ENCODE results near the gene IGLON5.

DNA sequence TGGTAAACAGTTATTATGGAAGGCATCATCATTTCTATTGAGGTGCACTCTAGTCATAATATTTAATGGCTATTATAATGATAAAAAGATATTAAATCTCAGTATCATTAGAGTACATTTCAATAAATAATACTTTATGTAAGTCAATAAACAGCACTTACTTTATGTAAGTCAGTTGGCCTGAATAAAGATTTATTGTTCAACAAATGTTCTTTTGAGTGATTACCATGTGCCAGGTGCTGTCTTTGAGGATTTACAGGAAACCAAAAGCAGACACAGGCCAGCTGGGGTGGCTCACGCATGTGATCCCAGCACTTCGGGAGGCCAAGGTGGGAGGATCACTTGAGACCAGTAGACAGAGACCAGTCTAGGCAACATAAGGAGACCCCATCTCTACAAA lies 66.0 kb downstream of the IGLON5 start:
- TF ChIP-seq, protein P1, sequence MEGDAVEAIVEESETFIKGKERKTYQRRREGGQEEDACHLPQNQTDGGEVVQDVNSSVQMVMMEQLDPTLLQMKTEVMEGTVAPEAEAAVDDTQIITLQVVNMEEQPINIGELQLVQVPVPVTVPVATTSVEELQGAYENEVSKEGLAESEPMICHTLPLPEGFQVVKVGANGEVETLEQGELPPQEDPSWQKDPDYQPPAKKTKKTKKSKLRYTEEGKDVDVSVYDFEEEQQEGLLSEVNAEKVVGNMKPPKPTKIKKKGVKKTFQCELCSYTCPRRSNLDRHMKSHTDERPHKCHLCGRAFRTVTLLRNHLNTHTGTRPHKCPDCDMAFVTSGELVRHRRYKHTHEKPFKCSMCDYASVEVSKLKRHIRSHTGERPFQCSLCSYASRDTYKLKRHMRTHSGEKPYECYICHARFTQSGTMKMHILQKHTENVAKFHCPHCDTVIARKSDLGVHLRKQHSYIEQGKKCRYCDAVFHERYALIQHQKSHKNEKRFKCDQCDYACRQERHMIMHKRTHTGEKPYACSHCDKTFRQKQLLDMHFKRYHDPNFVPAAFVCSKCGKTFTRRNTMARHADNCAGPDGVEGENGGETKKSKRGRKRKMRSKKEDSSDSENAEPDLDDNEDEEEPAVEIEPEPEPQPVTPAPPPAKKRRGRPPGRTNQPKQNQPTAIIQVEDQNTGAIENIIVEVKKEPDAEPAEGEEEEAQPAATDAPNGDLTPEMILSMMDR (IDR thresholded peaks at IDR 0.05 in 4 of 5, conservative IDR thresholded peaks at IDR 0.05 in 1 of 5): no peak
- TF ChIP-seq POLR2A (IDR thresholded peaks at IDR 0.05): no peak
